ENCODE data around the gene H2BK1. TPM values are rescaled to one million over a fixed set of nuclear protein-coding genes. Genes with fewer than 3 reads are reported as not detected.

H2BK1 gene
- total RNA-seq, 1 experiment from 2014 or later, result not detected

DNA sequence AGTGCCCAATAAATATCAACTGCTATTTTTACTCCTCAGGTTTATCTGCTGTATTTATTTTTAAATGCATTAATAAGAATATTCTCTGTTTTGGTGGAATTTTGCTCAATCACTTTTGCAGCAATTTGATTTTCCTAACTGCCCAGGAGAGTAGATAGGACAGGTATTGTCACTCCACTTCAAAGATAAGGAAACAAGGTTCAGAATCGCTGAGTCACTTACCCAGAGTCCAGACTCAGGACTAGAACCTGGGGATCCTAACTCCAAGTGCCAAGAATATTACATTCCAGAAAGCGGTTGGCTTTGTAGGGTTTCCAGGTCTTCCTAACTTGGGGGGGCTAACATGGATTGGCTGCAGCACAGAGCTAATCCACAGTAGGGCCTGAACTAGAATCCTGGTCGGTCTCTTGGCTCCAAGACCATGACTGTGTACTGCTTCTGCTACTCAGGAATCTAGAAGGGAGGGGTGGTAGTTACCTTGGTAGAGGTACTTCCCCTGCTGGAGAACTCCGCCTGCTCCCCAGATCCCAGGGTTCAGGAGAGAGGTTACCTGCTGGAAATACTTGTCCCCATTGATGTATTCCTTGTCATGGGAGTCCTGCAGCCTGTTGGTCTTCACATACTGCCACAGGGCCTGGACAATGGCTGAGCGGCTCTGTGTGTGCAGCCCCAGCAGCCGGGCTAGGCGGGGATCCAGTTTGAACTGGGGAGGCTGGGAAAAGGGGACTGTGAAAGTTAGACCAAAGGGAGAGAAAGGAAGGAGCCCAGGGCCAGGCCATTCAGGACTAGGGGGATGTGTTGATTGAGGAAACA, 30.9 kb upstream of the H2BK1 start:
- TF ChIP-seq TCF7L2 (IDR thresholded peaks at IDR 0.05; ENCODE audit: low read depth, low read length), result no peak
- TF ChIP-seq, protein P1, sequence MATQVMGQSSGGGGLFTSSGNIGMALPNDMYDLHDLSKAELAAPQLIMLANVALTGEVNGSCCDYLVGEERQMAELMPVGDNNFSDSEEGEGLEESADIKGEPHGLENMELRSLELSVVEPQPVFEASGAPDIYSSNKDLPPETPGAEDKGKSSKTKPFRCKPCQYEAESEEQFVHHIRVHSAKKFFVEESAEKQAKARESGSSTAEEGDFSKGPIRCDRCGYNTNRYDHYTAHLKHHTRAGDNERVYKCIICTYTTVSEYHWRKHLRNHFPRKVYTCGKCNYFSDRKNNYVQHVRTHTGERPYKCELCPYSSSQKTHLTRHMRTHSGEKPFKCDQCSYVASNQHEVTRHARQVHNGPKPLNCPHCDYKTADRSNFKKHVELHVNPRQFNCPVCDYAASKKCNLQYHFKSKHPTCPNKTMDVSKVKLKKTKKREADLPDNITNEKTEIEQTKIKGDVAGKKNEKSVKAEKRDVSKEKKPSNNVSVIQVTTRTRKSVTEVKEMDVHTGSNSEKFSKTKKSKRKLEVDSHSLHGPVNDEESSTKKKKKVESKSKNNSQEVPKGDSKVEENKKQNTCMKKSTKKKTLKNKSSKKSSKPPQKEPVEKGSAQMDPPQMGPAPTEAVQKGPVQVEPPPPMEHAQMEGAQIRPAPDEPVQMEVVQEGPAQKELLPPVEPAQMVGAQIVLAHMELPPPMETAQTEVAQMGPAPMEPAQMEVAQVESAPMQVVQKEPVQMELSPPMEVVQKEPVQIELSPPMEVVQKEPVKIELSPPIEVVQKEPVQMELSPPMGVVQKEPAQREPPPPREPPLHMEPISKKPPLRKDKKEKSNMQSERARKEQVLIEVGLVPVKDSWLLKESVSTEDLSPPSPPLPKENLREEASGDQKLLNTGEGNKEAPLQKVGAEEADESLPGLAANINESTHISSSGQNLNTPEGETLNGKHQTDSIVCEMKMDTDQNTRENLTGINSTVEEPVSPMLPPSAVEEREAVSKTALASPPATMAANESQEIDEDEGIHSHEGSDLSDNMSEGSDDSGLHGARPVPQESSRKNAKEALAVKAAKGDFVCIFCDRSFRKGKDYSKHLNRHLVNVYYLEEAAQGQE (IDR thresholded peaks at IDR 0.05; ENCODE audit: insufficient read depth in 1 of 2, low read depth in 2 of 2, low read length in 1 of 2), result no peak
- no peak for TF ChIP-seq POLR2AphosphoS5 (IDR thresholded peaks at IDR 0.05; ENCODE audit: low read depth, low read length)
- TF ChIP-seq, protein P2, sequence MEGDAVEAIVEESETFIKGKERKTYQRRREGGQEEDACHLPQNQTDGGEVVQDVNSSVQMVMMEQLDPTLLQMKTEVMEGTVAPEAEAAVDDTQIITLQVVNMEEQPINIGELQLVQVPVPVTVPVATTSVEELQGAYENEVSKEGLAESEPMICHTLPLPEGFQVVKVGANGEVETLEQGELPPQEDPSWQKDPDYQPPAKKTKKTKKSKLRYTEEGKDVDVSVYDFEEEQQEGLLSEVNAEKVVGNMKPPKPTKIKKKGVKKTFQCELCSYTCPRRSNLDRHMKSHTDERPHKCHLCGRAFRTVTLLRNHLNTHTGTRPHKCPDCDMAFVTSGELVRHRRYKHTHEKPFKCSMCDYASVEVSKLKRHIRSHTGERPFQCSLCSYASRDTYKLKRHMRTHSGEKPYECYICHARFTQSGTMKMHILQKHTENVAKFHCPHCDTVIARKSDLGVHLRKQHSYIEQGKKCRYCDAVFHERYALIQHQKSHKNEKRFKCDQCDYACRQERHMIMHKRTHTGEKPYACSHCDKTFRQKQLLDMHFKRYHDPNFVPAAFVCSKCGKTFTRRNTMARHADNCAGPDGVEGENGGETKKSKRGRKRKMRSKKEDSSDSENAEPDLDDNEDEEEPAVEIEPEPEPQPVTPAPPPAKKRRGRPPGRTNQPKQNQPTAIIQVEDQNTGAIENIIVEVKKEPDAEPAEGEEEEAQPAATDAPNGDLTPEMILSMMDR (IDR thresholded peaks at IDR 0.05), result no peak
- TF ChIP-seq SIN3A (IDR thresholded peaks at IDR 0.05; ENCODE audit: borderline replicate concordance, insufficient read depth, low read depth, low read length), result no peak
- no peak for DNase-seq (ENCODE audit: low read depth, low spot score)
- BruUV-seq (replicated peaks), result no TSS peak
- intact Hi-C loops (cut with micrococcal nuclease; ENCODE audit: unreplicated experiment), result no loop called here
- no peak overlapping the region for H3K4me3 ChIP-seq (ENCODE audit: low read depth in 2 of 2, low read length in 2 of 2)
- in situ Hi-C loops (cut with HindIII; ENCODE audit: low pct_unique_long_range_greater_than_20kb, low sequenced_read_pairs), result no loop called here
- no peak overlapping the region for H3K27ac ChIP-seq (ENCODE audit: low read length)
- H3K9me3 ChIP-seq (ENCODE audit: control insufficient read depth, insufficient read depth, low read depth, low read length), result no peaks in the 10 kb centered on the region
- ChIA-PET CTCF (no interaction called here), POLR2A (no interaction called here)
- ATAC-seq, result no peak
- H3K27me3 ChIP-seq (ENCODE audit: control insufficient read depth, insufficient read depth, low read length), result no peaks in the 10 kb centered on the region
- H3K4me1 ChIP-seq (ENCODE audit: control insufficient read depth, insufficient read depth, low read length), result peaks cover 9% of the 10 kb centered on the region
- no peaks in the 10 kb centered on the region; the same call in 1 of the 2 replicates for H3K36me3 ChIP-seq (ENCODE audit: control insufficient read depth, insufficient read depth, low read length)

DNA sequence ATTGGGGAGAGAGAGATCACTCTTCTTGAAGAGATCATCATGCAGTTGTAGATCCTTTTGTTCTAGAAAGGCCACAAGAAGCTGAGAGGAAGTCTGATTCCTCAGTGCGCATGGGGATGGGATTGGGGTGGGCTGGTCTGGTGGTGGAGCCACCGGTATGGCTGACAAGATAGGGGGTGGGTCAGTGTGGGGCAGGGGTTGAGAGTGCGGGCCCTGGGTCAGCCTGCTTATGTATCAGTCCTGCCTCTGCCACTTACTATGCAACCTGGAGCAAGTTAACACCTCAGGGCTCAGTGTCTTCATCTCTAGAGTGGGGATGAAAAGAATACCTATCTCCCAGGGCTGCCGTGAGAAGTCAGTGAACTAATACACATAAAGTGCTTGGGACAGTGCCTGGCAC, 30.2 kb upstream of the H2BK1 start:
- intact Hi-C loops (cut with micrococcal nuclease; ENCODE audit: unreplicated experiment) (no loop called here), in situ Hi-C loops (cut with HindIII; ENCODE audit: low pct_unique_long_range_greater_than_20kb, low sequenced_read_pairs) (no loop called here)
- no TSS peak for BruUV-seq (replicated peaks)
- no peaks in the 10 kb centered on the region for H3K27me3 ChIP-seq (ENCODE audit: control insufficient read depth, insufficient read depth, low read length)
- H3K27ac ChIP-seq (ENCODE audit: low read length), result no peak overlapping the region
- POLR2A ChIA-PET, result no interaction called here
- TF ChIP-seq SIN3A (IDR thresholded peaks at IDR 0.05; ENCODE audit: borderline replicate concordance, insufficient read depth, low read depth, low read length), result no peak
- no peak for TF ChIP-seq TCF7L2 (IDR thresholded peaks at IDR 0.05; ENCODE audit: low read depth, low read length)
- TF ChIP-seq POLR2AphosphoS5 (IDR thresholded peaks at IDR 0.05; ENCODE audit: low read depth, low read length), result no peak
- TF ChIP-seq, protein P1 (IDR thresholded peaks at IDR 0.05; ENCODE audit: insufficient read depth in 1 of 2, low read depth in 2 of 2, low read length in 1 of 2), result no peak
- TF ChIP-seq, protein P2 (IDR thresholded peaks at IDR 0.05), result no peak
- H3K4me1 ChIP-seq (ENCODE audit: control insufficient read depth, insufficient read depth, low read length), result peaks cover 4% of the 10 kb centered on the region; the same call in 1 of the 2 replicates
- H3K36me3 ChIP-seq (ENCODE audit: control insufficient read depth, insufficient read depth, low read length), result no peaks in the 10 kb centered on the region; the same call in none of the 2 replicates
- ATAC-seq (no peak), DNase-seq (ENCODE audit: low read depth, low spot score) (no peak)
- no peaks in the 10 kb centered on the region for H3K9me3 ChIP-seq (ENCODE audit: control insufficient read depth, insufficient read depth, low read depth, low read length)
- H3K4me3 ChIP-seq (ENCODE audit: low read depth in 2 of 2, low read length in 2 of 2), result no peak overlapping the region
- CTCF ChIA-PET, result no interaction called here

All from Panc1 (cell line).